Activated T-cell treated with anti-CD3 and anti-CD28 coated beads, Interleukin-2, amount 50 U/mL, for 72 hours (primary cell): ENCODE measurements around the gene TSPOAP1. TPM values are rescaled to one million over a fixed set of nuclear protein-coding genes. Genes with fewer than 3 reads are reported as not detected.

Experiments
- ATAC-seq, 2 donors: fragments of 150-1000 bp; cut with Tn5 transposase; replicated peaks in 1 of 2; 2 replicates each; pipeline ENCODE4 v1.10.0; 2021; ENCODE audit warnings: moderate library complexity in 2 of 2, mild to moderate bottlenecking in 1 of 2
- DNase-seq, 2 donors: peaks; one replicate each; pipeline ENCODE4 v3.0.0; 2021 to 2022; ENCODE audit warnings: mixed read lengths in 1 of 2
- H3K27ac Mint-ChIP-seq: one replicate; pipeline ENCODE4 v1.8.0; 2022; ENCODE audit warnings: mild to moderate bottlenecking, moderate library complexity, mixed read lengths
- H3K27me3 Mint-ChIP-seq: one replicate; pipeline ENCODE4 v1.8.0; 2022; ENCODE audit warnings: low read depth, mixed read lengths
- H3K36me3 Mint-ChIP-seq, 2 donors: one replicate each; pipeline ENCODE4 v1.8.0; 2022; ENCODE audit warnings: mixed read lengths in 2 of 2, mild to moderate bottlenecking in 1 of 2; ENCODE audit not compliant: insufficient read depth in 2 of 2
- H3K4me1 Mint-ChIP-seq: one replicate; pipeline ENCODE4 v1.8.0; 2022; ENCODE audit warnings: low read depth, mixed read lengths
- H3K4me3 Mint-ChIP-seq, 2 donors: one replicate each; pipeline ENCODE4 v1.8.0; 2022; ENCODE audit warnings: mild to moderate bottlenecking in 2 of 2, mixed read lengths in 2 of 2, moderate library complexity in 2 of 2
- H3K9me3 Mint-ChIP-seq, 2 donors: one replicate each; pipeline ENCODE4 v1.8.0; 2022; ENCODE audit warnings: mixed read lengths in 2 of 2
- total RNA-seq, 2 donors: library from RNA; stranded (reverse); gene quantifications; one replicate each; pipeline ENCODE4 v1.2.3, GENCODE V29; 2022

The TSPOAP1 gene
- total RNA-seq, 2 donors from 2014 or later: 42.3 to 55.3 TPM

- ATAC-seq (no peak), DNase-seq (no peak)
- peaks cover 31 to 39% of the 10 kb centered on the region in 2 donors for H3K36me3 Mint-ChIP-seq
- H3K4me1 Mint-ChIP-seq: peaks cover 30% of the 10 kb centered on the region
- no peaks in the 10 kb centered on the region for H3K9me3 Mint-ChIP-seq
- H3K27ac Mint-ChIP-seq: peak overlapping the region; percentile 99
- H3K27me3 Mint-ChIP-seq: no peaks in the 10 kb centered on the region
- H3K4me3 Mint-ChIP-seq: peak overlapping the region; percentile 89 to 93
These were observed 5.7 kb upstream of the TSPOAP1 start for GRCh38 chr17:58334256-58334655.

- Mint-ChIP-seq H3K4me3 (peak overlapping the region; percentile 89 to 93), H3K4me1 (peaks cover 35% of the 10 kb centered on the region), H3K27me3 (no peaks in the 10 kb centered on the region), H3K36me3 (peaks cover 29 to 39% of the 10 kb centered on the region in 2 donors), H3K9me3 (no peaks in the 10 kb centered on the region), H3K27ac (peak overlapping the region; percentile 99)
- ATAC-seq (no peak), DNase-seq (peak; percentile 47 to 54)
These were observed 5.2 kb upstream of the TSPOAP1 start for GRCh38 chr17:58333736-58334207.

GRCh38 chr17:58332778-58333735, 4.5 kb upstream of the TSPOAP1 start:
- no peaks in the 10 kb centered on the region for H3K9me3 Mint-ChIP-seq
- no peaks in the 10 kb centered on the region for H3K27me3 Mint-ChIP-seq
- H3K4me3 Mint-ChIP-seq: peak overlapping the region; percentile 89 to 93
- H3K27ac Mint-ChIP-seq: peak overlapping the region; percentile 91
- ATAC-seq (no peak), DNase-seq (peak; percentile 82 to 83)
- H3K36me3 Mint-ChIP-seq: peaks cover 29 to 37% of the 10 kb centered on the region in 2 donors
- peaks cover 38% of the 10 kb centered on the region for H3K4me1 Mint-ChIP-seq

GRCh38 chr17:58331815-58332777, 3.5 kb upstream of the TSPOAP1 start:
- peaks cover 28 to 34% of the 10 kb centered on the region in 2 donors for H3K36me3 Mint-ChIP-seq
- H3K4me3 Mint-ChIP-seq: peak overlapping the region; percentile 89 to 93
- H3K4me1 Mint-ChIP-seq: peaks cover 39% of the 10 kb centered on the region
- DNase-seq: peak; percentile 93 to 95
- ATAC-seq: peak; percentile 10 to 21
- no peaks in the 10 kb centered on the region for H3K9me3 Mint-ChIP-seq
- H3K27me3 Mint-ChIP-seq: no peaks in the 10 kb centered on the region
- peak overlapping the region; percentile 100 for H3K27ac Mint-ChIP-seq

GRCh38 chr17:58330997-58331814, 2.6 kb upstream of the TSPOAP1 start:
- peak overlapping the region; percentile 89 to 93 for H3K4me3 Mint-ChIP-seq
- ATAC-seq (peak in 1 of 2 donors; percentile 0), DNase-seq (peak; percentile 80 to 84)
- H3K27ac Mint-ChIP-seq: peak overlapping the region; percentile 100
- H3K9me3 Mint-ChIP-seq: no peaks in the 10 kb centered on the region
- no peaks in the 10 kb centered on the region for H3K27me3 Mint-ChIP-seq
- H3K4me1 Mint-ChIP-seq: peaks cover 38% of the 10 kb centered on the region
- peaks cover 28 to 34% of the 10 kb centered on the region in 2 donors for H3K36me3 Mint-ChIP-seq

- H3K9me3 Mint-ChIP-seq: no peaks in the 10 kb centered on the region
- peaks cover 28 to 32% of the 10 kb centered on the region in 2 donors for H3K36me3 Mint-ChIP-seq
- DNase-seq (peak; percentile 66 to 78), ATAC-seq (peak; percentile 1 to 13)
- peak overlapping the region; percentile 89 to 93 for H3K4me3 Mint-ChIP-seq
- H3K27ac Mint-ChIP-seq: peak overlapping the region; percentile 98
- H3K27me3 Mint-ChIP-seq: no peaks in the 10 kb centered on the region
- peaks cover 44% of the 10 kb centered on the region for H3K4me1 Mint-ChIP-seq
These were observed 2.0 kb upstream of the TSPOAP1 start for GRCh38 chr17:58330538-58330996.

- Mint-ChIP-seq H3K4me3 (peak overlapping the region; percentile 89 to 93), H3K27ac (peak overlapping the region; percentile 98), H3K9me3 (no peaks in the 10 kb centered on the region), H3K36me3 (peaks cover 28 to 29% of the 10 kb centered on the region in 2 donors), H3K27me3 (no peaks in the 10 kb centered on the region), H3K4me1 (peaks cover 49% of the 10 kb centered on the region)
- ATAC-seq (peak; percentile 32 to 50), DNase-seq (peak; percentile 67 to 79)
These were observed 1.4 kb upstream of the TSPOAP1 start for GRCh38 chr17:58329810-58330537.

GRCh38 chr17:58329035-58329809, 627 bp upstream of the TSPOAP1 start:
- no peaks in the 10 kb centered on the region for H3K9me3 Mint-ChIP-seq
- peak; percentile 85 to 91 for DNase-seq
- peak overlapping the region; percentile 75 to 93 for H3K4me3 Mint-ChIP-seq
- peaks cover 50% of the 10 kb centered on the region for H3K4me1 Mint-ChIP-seq
- H3K36me3 Mint-ChIP-seq: peaks cover 25 to 26% of the 10 kb centered on the region in 2 donors
- peak; percentile 32 to 47 for ATAC-seq
- peak overlapping the region; percentile 53 for H3K27ac Mint-ChIP-seq
- H3K27me3 Mint-ChIP-seq: no peaks in the 10 kb centered on the region

GRCh38 chr17:58327363-58328194, 1.0 kb downstream of the TSPOAP1 start:
- no peak for ATAC-seq
- no peaks in the 10 kb centered on the region for H3K27me3 Mint-ChIP-seq
- H3K36me3 Mint-ChIP-seq: peaks cover 21% of the 10 kb centered on the region in 2 donors
- H3K4me1 Mint-ChIP-seq: peaks cover 50% of the 10 kb centered on the region
- H3K4me3 Mint-ChIP-seq: peak overlapping the region; percentile 75 to 93
- H3K9me3 Mint-ChIP-seq: no peaks in the 10 kb centered on the region
- DNase-seq: peak in 1 of 2 donors; percentile 79
- peak overlapping the region; percentile 98 for H3K27ac Mint-ChIP-seq

- Mint-ChIP-seq H3K36me3 (peaks cover 16% of the 10 kb centered on the region in 2 donors), H3K27ac (peak overlapping the region; percentile 98), H3K4me1 (peaks cover 47% of the 10 kb centered on the region), H3K9me3 (no peaks in the 10 kb centered on the region), H3K4me3 (peak overlapping the region; percentile 56 to 93), H3K27me3 (no peaks in the 10 kb centered on the region)
- ATAC-seq: no peak
- DNase-seq: peak in 1 of 2 donors; percentile 61
These were observed 1.8 kb downstream of the TSPOAP1 start for GRCh38 chr17:58326609-58327362.
